Keratinocyte (primary cell): ENCODE data around the gene PDE6A. TPM values are rescaled to one million over a fixed set of nuclear protein-coding genes. Genes with fewer than 3 reads are reported as not detected.

Experiments
- DNase-seq: peaks from one replicate; pipeline ENCODE4 v3.0.0-alpha.2; 2011; ENCODE audit warnings: low read depth, missing footprints, low spot score
- FAIRE-seq: peaks from 2 replicates; lab custom pipeline; 2011; peaks lifted over from hg19 to GRCh38; lab: Jason Lieb, UNC
- H2AFZ ChIP-seq: 2 replicates; pipeline ENCODE4 v1.6.0; 2012; ENCODE audit warnings: low read length, control low read depth, inconsistent platforms; ENCODE audit not compliant: control insufficient read depth
- H3K27ac ChIP-seq: 2 replicates; pipeline ENCODE4 v1.5.1; 2011; ENCODE audit warnings: low read length; ENCODE audit not compliant: control insufficient read depth, insufficient read depth
- H3K27me3 ChIP-seq: 3 replicates; pipeline ENCODE4 v1.6.0; 2011; ENCODE audit warnings: low read length; ENCODE audit not compliant: control insufficient read depth, insufficient read depth; ENCODE audit errors: extremely low read depth
- H3K36me3 ChIP-seq, 2 experiments: 2 replicates in 1 of 2; 3 replicates in 1 of 2; pipeline ENCODE4 v1.5.1; 2011; ENCODE audit warnings: low read length in 2 of 2, mild to moderate bottlenecking in 1 of 2; ENCODE audit not compliant: control insufficient read depth in 2 of 2, insufficient read depth in 2 of 2; ENCODE audit errors: extremely low read depth in 1 of 2
- H3K4me1 ChIP-seq: 3 replicates; pipeline ENCODE4 v1.5.1; 2011; ENCODE audit warnings: low read length; ENCODE audit not compliant: control insufficient read depth, insufficient read depth; ENCODE audit errors: extremely low read depth
- H3K4me2 ChIP-seq: 3 replicates; pipeline ENCODE4 v1.6.0; 2011; ENCODE audit warnings: low read depth, low read length; ENCODE audit not compliant: control insufficient read depth, insufficient read depth; ENCODE audit errors: extremely low read depth
- H3K4me3 ChIP-seq, 3 experiments: fragments of 200-600 bp in 1 of 3; sonication (generic) in 1 of 3; 2 replicates in 2 of 3; 3 replicates in 1 of 3; pipeline ENCODE4 v1.5.1; 2011 to 2016; ENCODE audit warnings: low read length in 3 of 3, mild to moderate bottlenecking in 3 of 3, control low read depth in 2 of 3, inconsistent platforms in 1 of 3, low read depth in 1 of 3, mixed read lengths in 1 of 3, mixed run types in 1 of 3, moderate library complexity in 1 of 3; ENCODE audit not compliant: control insufficient read depth in 2 of 3, insufficient read depth in 2 of 3; ENCODE audit errors: extremely low read depth in 1 of 3
- H3K79me2 ChIP-seq: 2 replicates; pipeline ENCODE4 v1.6.0; 2012; ENCODE audit warnings: low read length; ENCODE audit not compliant: control insufficient read depth, insufficient read depth
- H3K9ac ChIP-seq: 3 replicates; pipeline ENCODE4 v1.6.0; 2011; ENCODE audit warnings: low read length; ENCODE audit not compliant: control insufficient read depth, insufficient read depth; ENCODE audit errors: extremely low read depth
- H3K9me1 ChIP-seq: 3 replicates; pipeline ENCODE4 v1.6.0; 2011; ENCODE audit warnings: low read length; ENCODE audit not compliant: control insufficient read depth, insufficient read depth; ENCODE audit errors: extremely low read depth
- H3K9me3 ChIP-seq: 2 replicates; pipeline ENCODE4 v1.5.1; 2012; ENCODE audit warnings: low read depth, low read length; ENCODE audit not compliant: control insufficient read depth
- H4K20me1 ChIP-seq: 3 replicates; pipeline ENCODE4 v1.6.0; 2011; ENCODE audit warnings: low read length; ENCODE audit not compliant: control insufficient read depth, insufficient read depth; ENCODE audit errors: extremely low read depth
- EZH2 ChIP-seq: IDR thresholded peaks from one replicate; pipeline ENCODE4 v1.6.1; 2012; ENCODE audit warnings: inconsistent platforms, mild to moderate bottlenecking, low read length, moderate library complexity
- dilution Hi-C: fragments of 300-500 bp; cut with MboI; formaldehyde crosslinking; loops from one replicate; pipeline ENCODE4 v1.7.0; 2020; ENCODE audit warnings: low sequenced_read_pairs; ENCODE audit not compliant: extremely low pct_ligation_motif_present
- polyA plus RNA-seq, 5 experiments: library from polyadenylated mRNA; depleted of rRNA in 3 of 5; stranded (reverse) in 3 of 5; stranded (forward) in 1 of 5; unstranded in 1 of 5; fragments of >200 nt; gene quantifications; 1 replicate in 1 of 5; 2 replicates in 3 of 5; 3 replicates in 1 of 5; pipeline versions ENCODE4 v1.2.1 to v1.2.3, GENCODE V29; 2011 to 2012; ENCODE audit warnings: missing spikeins in 2 of 5, low read depth in 1 of 5, low replicate concordance in 1 of 5
- TF ChIP-seq, protein P1 (sequence below), 3 experiments: IDR thresholded peaks in 1 of 3; conservative IDR thresholded peaks in 1 of 3; optimal IDR thresholded peaks in 1 of 3; 2 replicates in 2 of 3; 3 replicates in 1 of 3; pipeline versions ENCODE3 to v1.5.1; 2011; ENCODE audit warnings: low read length in 3 of 3, mild to moderate bottlenecking in 3 of 3, moderate library complexity in 2 of 3, control low read depth in 1 of 3, inconsistent platforms in 1 of 3; ENCODE audit not compliant: insufficient read depth in 2 of 3; ENCODE audit errors: extremely low read depth in 1 of 3

Gene PDE6A
- polyA plus RNA-seq, 1 donor (not counting 4 experiments of a cell fraction or from before 2014, with no cell fraction given) = 0.03 TPM

DNA sequence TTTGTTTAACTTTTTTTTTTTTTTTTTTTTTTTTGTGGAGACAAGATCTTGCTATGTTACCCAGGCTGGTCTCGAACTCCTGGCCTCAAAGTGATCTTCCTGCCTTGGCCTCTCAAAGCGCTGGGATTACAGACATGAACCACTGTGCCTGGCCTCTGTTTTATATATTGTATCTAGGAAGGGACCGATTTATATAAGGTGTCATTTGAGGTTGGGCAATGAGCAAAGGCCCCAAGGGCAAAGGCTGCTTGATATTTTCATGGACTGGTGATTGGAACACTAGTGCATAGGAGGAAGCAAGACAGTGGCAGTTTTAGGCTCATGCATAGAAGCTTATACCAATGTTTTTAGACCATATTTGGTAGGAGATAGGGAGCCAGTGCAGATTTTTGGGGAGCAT, 19.1 kb upstream of the PDE6A start:
- no peak for DNase-seq
- Histone ChIP-seq H3K9me3 (no peaks in the 10 kb centered on the region), H3K27me3 (no peaks in the 10 kb centered on the region), H3K79me2 (peaks cover 2% of the 10 kb centered on the region), H4K20me1 (no peaks in the 10 kb centered on the region), H3K4me1 (peaks cover 16% of the 10 kb centered on the region), H3K4me3 (no peak overlapping the region), H3K36me3 (no peaks in the 10 kb centered on the region), H2AFZ (no peak overlapping the region), H3K9me1 (no peaks in the 10 kb centered on the region), H3K27ac (no peak overlapping the region), H3K9ac (no peak overlapping the region), H3K4me2 (no peak overlapping the region)
- FAIRE-seq = no peak
- dilution Hi-C loops = loop anchor here (25.0 kb wide), 1 partner anchor 101 kb away; no protein-coding TSS in a partner anchor
- no peak for TF ChIP-seq EZH2
- TF ChIP-seq, protein P1, sequence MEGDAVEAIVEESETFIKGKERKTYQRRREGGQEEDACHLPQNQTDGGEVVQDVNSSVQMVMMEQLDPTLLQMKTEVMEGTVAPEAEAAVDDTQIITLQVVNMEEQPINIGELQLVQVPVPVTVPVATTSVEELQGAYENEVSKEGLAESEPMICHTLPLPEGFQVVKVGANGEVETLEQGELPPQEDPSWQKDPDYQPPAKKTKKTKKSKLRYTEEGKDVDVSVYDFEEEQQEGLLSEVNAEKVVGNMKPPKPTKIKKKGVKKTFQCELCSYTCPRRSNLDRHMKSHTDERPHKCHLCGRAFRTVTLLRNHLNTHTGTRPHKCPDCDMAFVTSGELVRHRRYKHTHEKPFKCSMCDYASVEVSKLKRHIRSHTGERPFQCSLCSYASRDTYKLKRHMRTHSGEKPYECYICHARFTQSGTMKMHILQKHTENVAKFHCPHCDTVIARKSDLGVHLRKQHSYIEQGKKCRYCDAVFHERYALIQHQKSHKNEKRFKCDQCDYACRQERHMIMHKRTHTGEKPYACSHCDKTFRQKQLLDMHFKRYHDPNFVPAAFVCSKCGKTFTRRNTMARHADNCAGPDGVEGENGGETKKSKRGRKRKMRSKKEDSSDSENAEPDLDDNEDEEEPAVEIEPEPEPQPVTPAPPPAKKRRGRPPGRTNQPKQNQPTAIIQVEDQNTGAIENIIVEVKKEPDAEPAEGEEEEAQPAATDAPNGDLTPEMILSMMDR (optimal IDR thresholded peaks at IDR 0.05 in 1 of 3, IDR thresholded peaks at IDR 0.05 in 1 of 3, conservative IDR thresholded peaks at IDR 0.05 in 1 of 3; ENCODE audit: extremely low read depth in 1 of 3, insufficient read depth in 2 of 3, low read length in 3 of 3) = no peak

DNA sequence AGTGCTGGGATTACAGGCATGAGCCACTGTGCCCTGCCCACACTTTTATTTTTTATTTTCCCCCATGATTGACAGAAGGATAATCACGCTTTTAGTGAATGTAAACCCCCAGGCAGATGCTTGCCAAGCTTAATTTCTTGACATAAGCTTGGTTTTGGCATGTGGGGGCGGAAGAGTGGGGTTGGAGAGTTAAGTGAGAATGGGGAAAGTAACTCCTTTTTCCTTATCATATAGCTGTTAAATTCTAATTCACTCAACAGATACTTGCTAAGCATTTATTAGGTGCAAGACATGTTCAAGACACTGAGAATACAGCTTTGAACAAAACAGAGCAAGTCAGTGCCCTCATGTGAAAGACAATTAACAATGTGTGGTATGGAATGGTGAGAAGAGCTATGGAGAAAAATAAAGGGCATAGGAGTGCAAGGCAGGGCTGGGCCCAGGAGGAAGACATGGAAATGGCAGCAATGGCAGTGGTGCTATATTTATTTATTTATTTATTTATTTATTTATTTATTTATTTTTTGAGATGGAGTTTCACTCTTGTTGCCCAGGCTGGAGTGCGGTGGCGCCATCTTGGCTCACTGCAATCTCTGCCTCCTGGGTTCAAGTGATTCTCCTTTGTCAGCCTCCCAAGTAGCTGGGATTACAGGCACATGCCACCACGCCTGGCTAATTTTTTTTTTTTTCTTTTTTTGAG, 18.2 kb upstream of the PDE6A start:
- no peaks in the 10 kb centered on the region for H4K20me1 ChIP-seq
- no peaks in the 10 kb centered on the region for H3K9me1 ChIP-seq
- no peak overlapping the region for H3K4me3 ChIP-seq
- peaks cover 2% of the 10 kb centered on the region for H3K79me2 ChIP-seq
- peaks cover 16% of the 10 kb centered on the region for H3K4me1 ChIP-seq
- H3K27ac ChIP-seq = no peak overlapping the region
- no peak overlapping the region for H3K9ac ChIP-seq
- H3K9me3 ChIP-seq = no peaks in the 10 kb centered on the region
- no peak for TF ChIP-seq EZH2
- H2AFZ ChIP-seq = no peak overlapping the region
- H3K27me3 ChIP-seq = no peaks in the 10 kb centered on the region
- DNase-seq (no peak), FAIRE-seq (no peak)
- no peaks in the 10 kb centered on the region for H3K36me3 ChIP-seq
- dilution Hi-C loops = loop anchor here (25.0 kb wide), 1 partner anchor 100 kb away; no protein-coding TSS in a partner anchor
- no peak overlapping the region for H3K4me2 ChIP-seq
